C4-2B (cell line): Measurements from ENCODE around the gene BLNK.

ENCODE experiments used
- H3K27ac ChIP-seq: fragments of 450-650 bp; 2 replicates; pipeline ENCODE4 v1.5.1; 2017
- CTCF ChIP-seq: fragments of 450-650 bp; conservative IDR thresholded peaks from 2 replicates; pipeline ENCODE4 v1.5.1; 2017; ENCODE audit warnings: mild to moderate bottlenecking
- ZFX ChIP-seq: fragments of 450-650 bp; IDR thresholded peaks from 2 replicates; pipeline ENCODE4 v1.6.1; 2017

BLNK gene

GRCh38 chr10:96287392-96288105 lies 16.2 kb upstream of the BLNK start:
- TF ChIP-seq CTCF = no peak
- TF ChIP-seq ZFX = no peak
- no peak overlapping the region for H3K27ac ChIP-seq

GRCh38 chr10:96285331-96285752 lies 14.0 kb upstream of the BLNK start:
- no peak overlapping the region for H3K27ac ChIP-seq
- no peak for TF ChIP-seq CTCF
- no peak for TF ChIP-seq ZFX

DNA sequence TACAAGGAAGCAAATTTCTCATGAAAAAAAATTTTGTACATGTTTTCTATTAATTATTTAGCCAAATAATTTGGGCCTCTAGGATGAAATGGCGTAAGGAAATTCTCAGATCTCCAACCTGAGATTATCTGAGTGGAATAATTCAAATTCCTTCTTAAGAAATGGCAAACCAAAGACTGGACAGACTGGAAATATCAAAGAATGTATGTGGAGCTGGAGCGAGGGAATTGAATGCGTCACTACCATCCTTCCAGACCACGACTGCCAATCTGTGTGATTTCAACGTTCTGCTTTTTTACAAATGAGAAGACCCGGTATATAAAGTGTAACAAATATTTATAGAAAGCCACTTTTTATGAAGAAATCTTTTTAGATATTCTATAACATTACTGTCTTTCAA lies 12.4 kb upstream of the BLNK start:
- TF ChIP-seq ZFX (no peak), CTCF (no peak)
- H3K27ac ChIP-seq = no peak overlapping the region

GRCh38 chr10:96283351-96283750 lies 12.0 kb upstream of the BLNK start:
- TF ChIP-seq ZFX (no peak), CTCF (no peak)
- no peak overlapping the region for H3K27ac ChIP-seq

DNA sequence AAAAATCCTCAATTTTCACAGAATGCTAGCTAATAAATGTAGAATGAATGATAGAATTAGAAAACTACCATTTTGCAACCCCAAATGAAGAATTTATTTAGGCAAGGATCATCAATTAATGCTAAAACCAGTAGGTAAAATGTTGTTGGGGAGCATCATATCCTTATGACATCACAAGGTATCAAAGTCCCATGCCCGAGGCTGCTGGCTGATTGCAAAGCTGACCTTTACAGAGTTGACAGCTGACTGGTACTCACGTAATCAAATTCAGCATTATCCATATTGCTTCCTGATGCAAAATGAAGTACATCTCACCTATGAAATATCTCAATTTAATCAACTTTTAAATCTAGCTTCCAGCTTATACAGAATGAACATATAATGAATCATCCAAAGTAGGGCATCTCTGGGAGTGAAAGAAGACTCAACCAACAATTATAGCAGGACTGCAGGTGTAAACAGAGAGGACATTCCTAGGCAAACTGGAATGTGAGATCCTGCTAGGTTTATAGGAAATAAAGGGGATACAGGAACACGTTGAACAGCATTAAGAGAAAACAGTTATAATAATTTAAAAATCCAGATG lies 10.2 kb upstream of the BLNK start:
- no peak for TF ChIP-seq CTCF
- TF ChIP-seq ZFX = no peak
- no peak overlapping the region for H3K27ac ChIP-seq

DNA sequence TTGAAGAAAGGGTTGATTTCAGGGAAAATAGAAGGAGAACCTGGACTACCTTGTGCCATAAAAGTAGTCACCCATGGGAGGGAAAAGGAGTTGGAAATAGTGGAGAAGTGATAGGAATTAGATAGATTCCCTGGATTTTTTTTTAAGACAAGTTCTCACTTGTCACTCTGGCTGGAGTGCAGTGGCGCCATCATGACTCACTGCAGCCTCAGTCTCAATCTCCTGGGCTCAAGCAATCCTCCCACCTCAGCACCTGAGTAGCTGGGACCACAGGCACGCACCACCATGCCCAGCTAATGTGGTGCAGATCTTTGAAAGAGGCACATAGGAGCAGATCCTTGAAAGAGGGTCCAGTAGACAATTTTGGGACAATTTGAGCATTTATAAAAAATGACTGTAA lies 9.5 kb upstream of the BLNK start:
- no peak for TF ChIP-seq ZFX
- TF ChIP-seq CTCF = no peak
- H3K27ac ChIP-seq = no peak overlapping the region

DNA sequence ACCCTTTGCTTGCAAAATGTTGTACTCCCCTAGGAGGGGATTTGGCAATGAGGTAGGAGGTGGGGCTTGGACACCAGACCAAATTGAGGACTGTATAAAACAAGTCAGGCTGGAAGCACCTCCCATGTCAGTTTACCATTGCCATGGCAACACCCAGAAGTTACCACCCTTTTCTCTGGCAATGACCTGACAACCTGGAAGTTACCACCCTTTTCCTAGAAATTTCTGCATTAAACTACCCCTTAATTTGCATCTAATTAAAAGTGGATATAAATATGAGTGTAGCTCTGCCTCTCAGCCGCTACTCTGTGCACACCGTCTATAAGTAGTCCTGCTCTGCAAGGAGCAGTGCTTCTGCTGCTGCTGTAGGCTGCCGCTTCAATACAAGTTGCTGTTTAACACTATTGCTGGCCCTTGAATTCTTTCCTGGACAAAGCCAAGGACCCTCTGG lies 7.8 kb upstream of the BLNK start:
- TF ChIP-seq ZFX (no peak), CTCF (no peak)
- no peak overlapping the region for H3K27ac ChIP-seq
